ENCODE measurements around the gene ADGRL2.
A peak's percentile ranks its signal among the peaks of the same experiment; 100 is the strongest.

The ADGRL2 gene

DNA sequence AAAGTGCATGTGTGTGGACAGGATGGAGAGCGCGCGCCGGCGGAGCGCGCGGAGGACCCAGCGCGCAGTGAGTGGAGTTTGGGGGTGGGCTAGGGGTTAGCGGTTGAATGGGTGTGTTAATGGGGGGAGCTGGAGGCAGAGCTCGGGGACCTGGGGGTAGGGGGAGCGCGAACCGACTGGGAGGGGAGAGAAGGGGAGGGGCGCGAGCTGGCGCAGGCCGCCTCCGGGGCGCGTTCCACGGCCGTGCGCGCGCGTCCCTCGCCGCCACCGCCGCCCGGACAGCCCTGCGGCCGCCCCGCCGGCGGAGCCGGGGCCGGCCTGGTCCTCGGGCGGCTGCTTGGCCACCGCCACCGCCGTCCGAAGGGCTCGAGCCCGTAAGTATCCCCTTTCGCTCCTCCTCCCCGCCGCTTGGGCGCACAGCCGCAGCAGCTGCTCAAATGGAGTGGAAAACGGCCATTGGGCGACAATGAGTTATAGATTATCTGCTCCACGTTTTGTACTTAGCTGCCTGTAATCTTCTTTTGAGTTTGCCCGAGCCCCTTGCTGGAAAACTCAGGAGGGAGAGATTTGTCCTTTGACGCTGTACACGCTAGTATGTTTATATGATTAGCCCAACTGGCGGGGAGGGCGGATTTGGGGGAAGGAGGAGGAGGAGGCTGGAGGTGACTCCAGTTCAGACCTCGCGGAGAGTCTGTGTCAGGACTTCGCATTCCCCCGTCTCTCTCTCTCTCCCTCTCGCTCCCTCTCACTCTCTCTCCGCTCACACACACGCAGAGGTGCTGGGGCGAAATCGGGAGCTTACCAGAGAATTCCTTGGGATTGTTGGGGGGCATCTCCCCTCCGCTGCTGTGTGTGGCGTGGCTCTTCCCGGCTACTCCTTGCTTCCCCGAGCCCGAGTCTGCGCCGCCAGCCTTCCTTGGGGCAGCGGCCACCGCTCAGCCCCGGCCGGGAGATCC lies at the start of gene ADGRL2:
Gene ADGRL2 (plus strand): TSS at position 240 of the 956 bp plus-strand sequence. CDS start 36,051 bp downstream, outside the sequence.
- peak; percentile 93 for DNase-seq

DNA sequence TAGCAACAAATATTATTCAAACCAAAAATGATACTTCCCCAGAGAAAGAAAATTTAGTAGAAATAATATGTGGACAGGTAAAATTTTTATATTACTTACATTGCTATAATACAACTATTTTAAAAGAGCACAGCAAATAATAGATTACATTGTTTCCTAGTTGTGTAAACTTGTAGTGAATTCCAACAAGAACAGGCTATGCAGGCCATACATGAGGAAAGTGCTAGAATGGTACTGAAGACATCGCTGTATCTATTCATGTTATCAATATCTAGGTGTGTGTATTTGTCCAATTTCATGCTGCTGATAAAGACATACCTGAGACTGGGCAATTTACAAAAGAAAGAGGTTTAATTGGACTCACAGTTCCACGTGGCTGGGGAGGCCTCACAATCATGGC lies 47.9 kb upstream of the ADGRL2 start:
- no peak for DNase-seq

DNA sequence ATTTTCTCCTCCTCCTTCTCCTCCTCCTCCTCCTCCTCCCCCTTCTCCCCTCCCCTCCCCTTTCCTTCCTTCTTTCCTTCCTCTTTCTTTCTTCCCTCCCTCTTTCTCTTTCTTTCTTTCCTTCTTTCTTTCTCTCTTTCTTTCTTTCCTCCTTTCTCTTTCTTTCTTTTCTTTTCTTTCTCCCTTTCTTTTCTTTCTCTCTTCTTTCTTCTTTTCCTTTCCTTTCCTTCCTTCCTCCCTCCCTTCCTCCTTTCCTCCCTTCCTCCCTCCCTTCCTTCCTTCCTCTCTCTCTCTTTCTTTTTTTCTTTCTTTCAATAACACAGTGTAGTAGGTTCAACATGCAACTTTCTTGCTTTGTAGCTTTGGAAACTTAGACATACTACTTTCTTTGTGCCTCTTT lies 46.3 kb upstream of the ADGRL2 start:
- DNase-seq = no peak

DNA sequence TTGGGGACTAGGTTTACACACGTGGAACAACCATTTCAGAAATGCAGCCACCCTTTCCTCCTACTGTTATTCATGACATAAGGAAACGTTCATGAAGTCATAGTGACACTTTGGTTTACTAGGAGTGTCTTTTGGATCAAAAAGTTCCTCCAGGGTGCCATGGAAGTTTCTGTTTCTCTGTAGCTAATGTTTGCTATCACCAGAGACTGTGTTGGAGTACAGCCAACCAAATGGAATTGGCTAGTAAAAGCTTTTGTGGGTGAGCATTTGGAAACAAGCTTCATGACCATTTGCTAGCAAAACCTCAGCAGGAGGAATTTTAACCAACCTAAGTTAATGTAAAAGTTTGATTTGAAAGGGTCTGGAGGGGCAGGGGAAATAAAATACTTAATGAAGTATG lies 43.9 kb upstream of the ADGRL2 start:
- DNase-seq = no peak

DNA sequence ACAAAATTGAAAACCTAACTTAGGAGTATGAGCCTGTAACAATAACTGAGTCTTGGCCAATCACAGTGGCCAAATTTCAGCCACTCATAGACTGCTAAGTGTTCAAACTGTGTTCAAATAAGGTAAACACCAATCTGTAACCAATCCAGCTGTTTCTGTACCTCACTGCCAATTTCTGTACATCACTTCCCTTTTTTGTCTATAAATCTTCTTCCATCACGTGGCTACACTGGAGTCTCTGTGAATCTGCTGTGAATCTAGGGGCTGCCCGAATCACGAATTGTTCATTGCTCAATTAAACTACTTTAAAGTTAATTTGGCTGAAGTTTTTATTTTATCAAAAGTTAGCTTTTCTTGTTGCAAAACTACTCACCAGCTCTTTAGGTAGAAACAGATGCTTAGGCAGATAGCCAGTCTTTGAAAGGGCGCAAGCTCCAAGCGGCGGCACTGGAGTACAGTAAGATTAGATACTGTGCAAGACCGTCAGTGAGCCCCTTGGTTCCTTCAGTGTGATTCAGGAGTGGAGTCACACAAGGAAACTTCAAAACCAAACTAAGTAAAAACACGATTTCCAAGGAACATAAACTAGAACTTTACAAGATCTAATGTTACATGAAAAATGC lies 43.2 kb upstream of the ADGRL2 start:
- no peak for DNase-seq

DNA sequence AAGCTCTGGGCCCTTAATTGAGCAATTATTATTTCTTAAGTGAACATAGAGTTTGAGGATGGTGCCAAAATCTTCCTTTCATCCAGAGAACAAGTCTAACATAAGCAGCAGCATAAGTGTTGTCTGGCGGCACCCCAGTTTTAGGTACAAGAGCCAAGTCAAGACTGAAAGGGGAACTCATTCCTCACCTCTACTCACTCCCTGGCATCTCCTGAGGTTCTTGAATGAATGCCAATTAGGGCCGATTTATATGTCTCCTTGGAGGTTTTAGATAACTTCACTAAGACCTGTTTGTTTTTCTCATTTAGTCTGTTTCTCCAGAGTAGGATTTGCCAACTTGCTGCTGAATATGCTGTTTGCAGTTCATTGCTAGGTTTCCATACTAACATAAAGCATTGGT lies 42.6 kb upstream of the ADGRL2 start:
- DNase-seq = no peak

DNA sequence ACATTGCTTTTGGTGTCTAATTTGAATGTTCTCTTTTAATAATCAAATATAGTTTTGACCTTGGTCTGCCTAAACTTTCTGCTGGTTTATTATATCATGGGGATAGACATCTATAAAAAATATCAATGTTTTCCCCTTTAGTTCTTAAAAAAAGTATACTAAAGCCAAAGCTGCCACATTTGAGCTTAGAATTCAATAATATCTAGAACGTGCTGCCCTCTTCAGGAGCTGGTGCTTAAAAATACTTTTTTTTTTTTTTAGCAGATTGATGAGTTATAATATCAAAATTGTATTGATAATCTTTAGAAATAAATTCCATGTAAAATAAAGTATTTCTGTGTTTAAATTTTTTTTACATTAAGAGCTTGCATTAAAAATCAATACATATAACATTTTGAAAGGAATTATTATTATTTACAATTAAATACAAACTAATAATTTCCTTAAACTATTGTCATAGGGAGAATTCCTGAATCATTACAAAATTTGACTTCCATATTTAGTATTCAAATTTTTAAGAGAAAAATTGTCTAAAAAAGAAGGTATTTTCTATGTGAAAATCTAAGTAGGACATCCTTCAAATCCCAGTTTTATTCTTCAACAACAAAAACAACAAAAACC lies 40.1 kb upstream of the ADGRL2 start:
- DNase-seq = no peak

DNA sequence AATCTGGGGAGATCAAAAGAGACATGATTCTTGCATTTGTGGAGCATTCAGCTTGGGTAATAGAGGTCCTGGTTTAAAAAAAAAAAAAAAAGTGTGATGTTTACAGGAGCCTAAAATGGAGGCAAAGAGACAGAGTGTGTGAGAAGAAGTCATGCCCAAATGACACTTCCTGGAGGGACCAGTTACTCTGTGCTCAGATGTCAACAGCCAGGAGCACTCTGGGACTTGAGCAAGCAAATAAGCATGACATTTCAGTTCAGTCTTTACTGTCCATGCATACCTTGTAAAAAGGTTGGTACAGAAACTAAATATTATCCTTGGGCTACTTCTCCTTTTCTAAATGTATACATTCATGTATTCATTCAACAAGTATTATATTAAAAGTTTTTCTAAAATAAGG lies 25.2 kb upstream of the ADGRL2 start:
- DNase-seq = no peak

DNA sequence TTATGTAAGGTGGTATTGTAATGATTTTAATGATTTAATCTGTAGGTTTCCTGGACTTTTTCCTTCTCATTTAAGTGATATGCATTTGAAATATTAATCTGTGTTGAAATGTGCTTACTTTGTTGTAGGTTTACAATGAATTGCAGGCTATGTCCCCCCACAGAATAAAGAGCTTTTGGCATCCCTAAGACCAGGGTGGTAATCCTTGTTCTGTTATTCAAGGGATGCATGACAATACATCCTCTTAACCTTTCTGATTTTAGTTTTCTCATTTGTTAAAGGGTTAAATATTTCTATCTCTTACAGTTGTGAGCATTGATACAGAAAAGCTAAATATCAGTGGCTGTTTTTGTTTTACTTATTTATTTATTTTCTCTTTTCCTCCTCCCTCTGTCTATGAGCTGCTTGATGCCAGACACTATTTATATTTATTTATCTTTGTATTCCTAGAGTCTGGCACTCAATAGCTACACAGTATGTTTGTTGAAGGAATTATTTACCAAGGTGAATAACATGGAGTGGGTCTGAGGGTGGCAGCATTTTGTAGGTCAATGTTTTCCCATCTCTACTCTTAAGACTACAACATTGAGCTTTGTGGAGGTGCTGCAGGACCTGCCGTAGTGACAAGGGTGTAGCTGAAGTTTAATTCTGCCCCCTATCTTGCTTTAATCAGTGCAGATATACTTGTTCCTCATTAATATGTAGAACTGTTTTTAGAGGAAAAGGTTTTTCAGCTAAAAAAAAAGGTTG lies 19.9 kb upstream of the ADGRL2 start:
- DNase-seq = no peak

DNA sequence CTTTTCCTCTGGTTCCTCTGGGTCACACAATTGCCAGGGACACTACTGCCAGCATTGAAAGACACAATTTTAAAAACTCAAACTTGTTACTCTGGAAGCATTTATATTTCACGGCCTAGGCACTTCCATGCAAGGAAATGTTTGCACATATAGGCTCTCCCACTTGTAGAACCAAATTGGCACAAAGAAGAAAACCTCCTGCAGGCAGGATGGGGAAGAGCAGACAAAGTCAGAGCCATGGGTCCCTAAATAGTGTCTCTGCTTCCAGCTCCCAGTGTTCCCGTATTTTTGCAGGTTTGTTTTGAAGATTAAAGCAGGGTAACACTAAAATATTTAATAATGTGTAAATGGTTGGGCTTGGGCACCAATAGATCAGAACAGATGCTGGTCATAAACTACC lies 19.0 kb upstream of the ADGRL2 start:
- DNase-seq = no peak

DNA sequence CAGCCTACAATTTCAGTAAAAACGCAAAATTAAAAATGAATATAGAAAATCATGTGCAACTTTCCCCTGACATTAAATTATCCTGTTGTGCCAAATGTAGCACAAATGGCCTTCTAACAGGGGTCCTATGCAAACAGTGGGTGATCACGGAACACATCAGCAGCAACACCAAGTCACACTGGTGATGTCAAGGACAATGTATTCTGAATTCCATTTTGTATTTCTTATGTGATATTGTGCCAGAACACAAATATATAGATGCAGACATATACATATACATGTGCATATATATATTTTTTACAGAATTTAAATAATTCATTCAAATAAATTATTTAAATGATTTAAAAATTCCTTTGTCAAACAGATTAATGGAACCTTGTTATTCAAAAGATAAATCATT lies 8.6 kb upstream of the ADGRL2 start:
- DNase-seq = no peak

DNA sequence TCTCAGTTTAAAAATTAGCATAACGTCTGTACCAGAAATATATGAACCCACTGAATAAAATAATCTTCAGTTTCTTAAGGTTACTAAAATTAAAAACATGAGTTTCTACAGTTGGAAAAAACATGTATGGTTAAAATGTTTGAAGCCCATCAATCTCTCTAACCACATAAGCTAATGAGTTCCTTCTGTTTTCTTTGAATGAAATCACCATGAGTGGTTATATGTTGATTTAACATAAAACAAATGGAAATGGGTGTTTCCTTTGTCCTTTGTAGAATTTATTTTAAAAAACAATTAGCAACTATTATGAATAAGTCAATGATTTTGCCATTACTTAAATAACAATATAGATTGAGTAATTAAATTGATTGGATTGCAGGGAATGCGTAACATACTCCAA lies 3.0 kb upstream of the ADGRL2 start:
- DNase-seq = no peak

DNA sequence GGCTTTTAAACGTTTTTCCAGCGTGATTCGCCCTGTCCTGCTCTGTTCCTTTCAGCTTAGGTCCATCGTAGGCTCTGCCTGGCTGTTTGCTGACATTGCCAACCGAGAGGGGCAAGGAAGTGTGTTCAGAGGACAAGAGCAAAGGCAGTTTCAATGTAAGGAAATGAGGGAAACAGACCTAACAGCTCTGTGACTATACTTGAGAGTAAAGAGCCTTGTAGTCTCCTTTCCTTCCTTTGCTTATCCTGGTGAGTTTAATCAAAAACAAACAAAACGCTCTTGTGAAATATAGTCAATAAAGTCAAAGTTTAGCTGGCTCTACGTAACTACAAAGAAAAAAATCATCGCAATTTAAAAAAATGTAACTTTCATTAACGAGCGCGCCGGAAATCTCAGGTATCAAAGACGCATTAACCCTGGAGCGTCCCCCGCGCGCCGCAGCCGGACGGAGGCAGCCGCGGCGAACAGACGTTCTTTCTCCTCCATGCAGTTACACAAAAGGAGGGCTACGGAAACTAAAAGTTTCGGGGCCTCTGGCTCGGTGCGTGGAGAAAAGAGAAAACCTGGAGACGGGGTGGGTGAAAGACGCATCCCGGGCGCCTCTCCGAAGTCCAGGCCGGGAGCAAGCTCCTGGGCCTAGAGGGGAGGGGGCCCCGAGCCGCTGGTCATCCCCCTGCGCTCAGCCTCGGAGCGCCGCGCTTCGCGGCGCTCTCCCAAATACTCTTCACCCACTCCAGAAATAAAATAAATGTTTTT lies 617 bp upstream of the ADGRL2 start:
- DNase-seq = peak; percentile 76

DNA sequence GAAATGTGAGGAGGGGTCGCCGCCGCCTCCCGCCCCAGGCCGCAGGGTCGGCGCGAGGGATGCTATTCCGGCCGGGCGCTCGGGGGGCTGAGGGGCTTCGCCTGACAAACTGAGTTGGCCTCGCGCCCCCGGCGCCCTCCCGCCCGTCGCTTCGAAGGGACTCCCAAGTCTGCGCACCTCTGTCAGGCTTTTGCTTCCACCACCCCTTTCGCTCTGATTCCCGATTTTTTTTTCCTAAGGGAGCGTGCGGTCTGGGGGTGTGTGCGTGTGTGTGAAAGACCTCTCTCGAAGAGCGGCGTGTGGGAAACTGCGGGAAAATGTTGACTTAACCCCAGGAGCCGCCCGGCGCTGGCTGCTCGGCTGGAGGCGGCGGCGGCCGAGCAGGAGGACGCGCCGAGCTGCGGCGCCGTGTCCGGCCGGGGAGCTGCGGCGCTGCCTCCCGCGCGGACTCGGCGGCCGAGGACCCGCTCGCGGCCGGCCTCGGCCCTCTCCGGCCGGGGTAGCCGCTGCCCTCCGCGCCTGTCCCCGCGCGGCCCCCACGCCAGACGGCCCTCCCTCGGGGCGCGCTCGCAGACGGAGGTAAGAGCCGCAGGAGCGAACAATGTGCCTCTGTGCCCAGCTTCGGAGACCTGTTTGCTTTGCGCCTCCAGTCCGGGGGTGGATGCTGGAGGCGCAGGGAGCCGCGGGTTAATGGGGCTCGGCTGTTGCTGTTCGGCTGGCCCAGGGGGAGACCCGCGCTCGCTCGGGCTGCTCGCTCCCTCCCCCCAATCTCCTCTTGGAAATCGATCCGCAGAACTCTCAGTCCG lies 1.1 kb downstream of the ADGRL2 start:
- peak; percentile 54 for DNase-seq

DNA sequence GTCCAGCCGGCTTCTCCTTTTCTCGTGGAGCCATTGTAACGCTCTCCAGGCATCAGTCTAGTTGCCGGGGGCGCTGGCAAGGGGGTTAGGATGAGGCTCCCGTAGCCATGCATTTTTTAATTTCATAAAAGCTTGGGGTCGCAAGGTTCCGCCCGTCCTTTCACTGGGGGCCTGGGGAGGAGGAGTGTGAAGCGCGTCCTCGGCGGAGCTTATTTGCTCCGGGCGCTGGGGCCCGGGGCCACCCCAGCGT lies 1.6 kb downstream of the ADGRL2 start:
- peak; percentile 54 for DNase-seq

DNA sequence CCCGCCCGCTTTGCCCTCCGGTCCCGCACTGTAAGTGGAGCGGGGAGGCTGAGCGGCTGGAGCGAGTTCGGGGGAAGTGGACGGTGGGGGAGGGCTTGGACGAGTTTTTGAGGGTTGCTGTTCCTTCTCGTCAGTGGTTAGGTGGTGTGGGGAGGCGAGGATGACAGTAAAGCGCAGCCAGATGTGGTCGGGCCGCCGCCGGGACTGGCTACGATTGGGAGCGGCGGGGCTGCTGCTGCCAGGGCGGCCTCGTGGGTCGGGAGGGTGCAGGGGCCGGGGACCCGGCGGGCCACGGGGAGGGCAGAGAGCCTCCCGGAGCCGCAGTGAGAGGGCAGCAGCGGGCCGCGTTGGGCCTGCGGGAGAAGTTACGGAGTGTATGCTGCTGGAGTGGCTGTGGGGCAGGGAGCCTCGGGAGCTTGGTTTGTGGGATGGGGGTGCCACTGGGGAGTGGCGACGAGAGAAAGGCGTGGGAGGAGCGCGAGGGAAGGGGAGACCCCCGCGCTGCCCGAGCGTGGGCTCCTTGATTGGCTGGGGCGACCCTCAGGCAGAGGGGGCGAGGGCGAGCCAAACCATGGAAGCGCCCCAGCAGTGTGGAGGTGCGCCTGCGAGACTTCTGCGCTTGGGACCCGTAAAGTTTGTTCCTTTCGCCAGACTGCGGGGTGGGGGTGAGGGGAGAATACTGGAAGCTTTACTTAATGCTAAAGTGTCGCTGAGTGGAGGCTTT lies 2.1 kb downstream of the ADGRL2 start:
- DNase-seq = peak; percentile 67

DNA sequence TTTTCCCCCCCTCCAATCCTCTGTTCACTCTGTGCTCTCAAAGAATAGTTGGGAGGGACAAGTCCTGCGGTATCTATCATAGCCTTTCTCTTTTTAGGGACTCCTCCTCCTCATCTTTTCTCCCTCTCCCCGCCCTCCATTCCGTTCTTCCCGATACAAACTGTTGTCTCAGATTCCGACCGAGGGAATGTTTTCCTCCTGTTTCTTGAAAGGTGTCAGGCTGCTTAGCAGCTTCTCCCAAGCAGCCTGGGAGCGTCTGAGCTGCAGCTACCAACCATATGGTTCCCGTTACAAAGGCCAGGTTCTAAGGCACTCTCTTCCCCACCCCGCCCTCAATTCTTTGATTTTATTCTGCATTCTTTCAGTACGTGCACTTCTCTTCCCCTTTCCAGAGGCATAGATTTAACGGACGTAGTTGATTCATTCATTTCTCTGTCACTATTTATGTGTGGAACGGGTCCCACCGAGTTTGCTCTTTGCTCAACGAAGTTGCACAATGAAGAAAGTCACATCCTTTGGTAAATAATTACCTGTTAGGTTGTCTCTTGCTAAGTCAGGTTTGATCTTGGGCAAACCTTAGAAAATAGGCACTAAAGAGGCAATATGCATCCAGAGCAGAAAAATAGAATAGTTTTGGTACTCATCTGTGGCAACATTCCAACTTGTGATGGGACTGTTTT lies 2.8 kb downstream of the ADGRL2 start:
- DNase-seq = no peak

DNA sequence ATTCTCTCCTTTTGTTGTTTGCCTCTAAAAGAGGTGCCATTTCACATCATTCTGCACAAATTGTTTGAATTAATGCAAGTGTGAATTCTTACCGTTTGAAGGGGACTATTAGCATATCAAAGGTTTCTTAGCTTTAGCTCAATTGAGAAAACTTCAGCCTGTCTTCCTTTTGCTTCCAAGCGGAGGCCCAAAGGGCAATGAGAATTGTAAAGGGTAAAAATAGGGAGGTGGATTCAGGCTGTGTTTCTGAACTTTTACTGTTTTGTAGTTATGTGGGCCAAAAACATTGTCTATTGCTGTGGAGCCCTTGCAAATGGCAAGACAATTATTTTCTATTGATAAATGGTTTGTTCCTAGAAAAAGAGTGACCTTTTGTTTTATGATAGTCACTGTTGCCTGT lies 3.6 kb downstream of the ADGRL2 start:
- no peak for DNase-seq

DNA sequence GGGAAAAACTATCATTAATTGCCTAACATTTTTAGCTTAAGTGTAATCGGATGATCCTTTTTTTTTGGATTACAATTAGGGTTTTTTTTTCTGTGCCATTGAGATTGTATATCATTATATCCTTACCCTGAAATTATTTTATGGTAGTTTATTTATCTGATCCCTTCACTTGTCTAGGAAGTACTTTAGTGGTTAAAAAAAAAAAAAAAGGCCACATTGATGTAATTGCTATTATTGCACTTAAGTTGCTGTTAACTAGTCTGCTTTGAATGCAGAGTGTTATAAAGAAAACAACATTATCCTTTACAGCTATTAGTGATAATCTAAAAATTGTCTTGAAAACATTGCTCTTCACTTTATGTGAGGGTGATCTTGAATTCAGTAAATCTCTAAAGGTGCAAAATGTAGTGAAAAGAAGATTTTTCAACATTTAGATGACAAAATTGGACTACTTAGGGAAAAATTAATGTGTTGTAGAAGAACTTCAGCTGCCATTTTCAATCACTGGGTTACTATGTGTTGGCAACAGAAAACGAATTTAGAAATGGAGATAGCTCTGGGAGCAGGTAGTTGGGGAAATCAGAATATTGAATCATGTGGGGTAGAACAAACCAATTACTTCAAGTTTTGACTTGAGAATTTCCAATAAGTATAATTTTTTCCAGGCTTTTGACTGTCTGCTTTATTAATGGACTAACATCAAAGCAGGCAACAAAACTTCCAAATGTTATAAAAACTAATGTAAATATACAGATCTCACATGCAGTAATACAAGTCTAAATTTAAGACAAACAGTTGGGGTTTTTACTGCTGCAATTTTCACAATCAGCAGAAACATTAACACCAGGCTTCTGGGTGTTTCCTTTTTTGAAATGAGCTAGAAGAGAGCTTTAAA lies 5.0 kb downstream of the ADGRL2 start:
- DNase-seq = peak; percentile 72

DNA sequence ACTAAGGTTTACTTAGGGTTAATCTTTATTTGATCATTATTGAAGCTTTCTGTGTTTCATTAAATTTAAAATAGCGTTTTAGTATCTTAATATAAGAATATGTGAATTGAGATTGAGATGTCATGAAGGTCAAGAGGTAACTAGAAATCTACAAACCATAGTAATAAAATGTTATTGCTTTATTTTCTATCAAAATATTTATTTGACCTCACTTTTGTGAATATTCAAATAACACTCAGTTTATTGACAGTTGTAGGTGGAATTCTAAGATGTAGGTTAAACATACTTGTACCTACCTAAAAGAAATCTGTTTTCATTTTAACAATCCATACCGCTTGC lies 5.7 kb downstream of the ADGRL2 start:
- DNase-seq = no peak
